Measurements from ENCODE around the gene OPTC. TPM values are rescaled to one million over a fixed set of nuclear protein-coding genes. Genes with fewer than 3 reads are reported as not detected.

Gene OPTC
- total and polyA plus RNA-seq, 2 of the 8 experiments (the other 6 are each of a cell fraction or from before 2014, with no cell fraction given) = 1.1 to 4.0 TPM

DNA sequence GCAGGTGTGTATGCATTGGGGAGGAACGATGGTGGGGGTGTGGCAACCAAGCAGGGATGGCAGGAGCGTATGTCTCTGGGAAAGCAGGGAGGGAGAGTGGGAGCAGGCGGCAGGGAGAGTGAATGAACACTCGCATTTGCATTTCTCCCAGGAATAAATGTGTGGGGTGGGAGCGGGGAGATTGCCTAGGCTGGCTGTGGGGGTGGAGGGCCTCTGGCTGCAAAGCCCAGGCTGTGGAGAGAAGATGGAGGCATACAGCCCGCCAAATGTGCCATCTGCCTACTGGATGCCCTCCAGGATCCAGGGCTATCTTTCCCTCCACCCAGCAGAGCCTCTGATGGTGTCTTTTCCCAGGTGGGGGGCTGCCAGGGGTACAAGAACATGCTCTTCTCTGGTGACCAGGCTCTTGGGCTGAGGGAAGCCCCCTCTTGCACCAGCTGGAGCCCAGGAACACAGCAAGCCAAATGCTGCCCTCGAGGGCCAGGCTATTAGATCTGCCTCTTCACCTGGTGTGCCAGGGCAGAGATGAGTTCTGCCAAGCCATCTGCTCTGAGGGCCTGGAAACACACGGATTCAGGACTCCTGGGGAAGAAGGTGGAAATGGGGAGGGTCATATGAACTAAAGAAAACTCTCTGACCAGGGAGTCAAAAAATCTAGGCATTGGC is 1.7 kb upstream of the OPTC start (continued):
- TF ChIP-seq, protein P1, sequence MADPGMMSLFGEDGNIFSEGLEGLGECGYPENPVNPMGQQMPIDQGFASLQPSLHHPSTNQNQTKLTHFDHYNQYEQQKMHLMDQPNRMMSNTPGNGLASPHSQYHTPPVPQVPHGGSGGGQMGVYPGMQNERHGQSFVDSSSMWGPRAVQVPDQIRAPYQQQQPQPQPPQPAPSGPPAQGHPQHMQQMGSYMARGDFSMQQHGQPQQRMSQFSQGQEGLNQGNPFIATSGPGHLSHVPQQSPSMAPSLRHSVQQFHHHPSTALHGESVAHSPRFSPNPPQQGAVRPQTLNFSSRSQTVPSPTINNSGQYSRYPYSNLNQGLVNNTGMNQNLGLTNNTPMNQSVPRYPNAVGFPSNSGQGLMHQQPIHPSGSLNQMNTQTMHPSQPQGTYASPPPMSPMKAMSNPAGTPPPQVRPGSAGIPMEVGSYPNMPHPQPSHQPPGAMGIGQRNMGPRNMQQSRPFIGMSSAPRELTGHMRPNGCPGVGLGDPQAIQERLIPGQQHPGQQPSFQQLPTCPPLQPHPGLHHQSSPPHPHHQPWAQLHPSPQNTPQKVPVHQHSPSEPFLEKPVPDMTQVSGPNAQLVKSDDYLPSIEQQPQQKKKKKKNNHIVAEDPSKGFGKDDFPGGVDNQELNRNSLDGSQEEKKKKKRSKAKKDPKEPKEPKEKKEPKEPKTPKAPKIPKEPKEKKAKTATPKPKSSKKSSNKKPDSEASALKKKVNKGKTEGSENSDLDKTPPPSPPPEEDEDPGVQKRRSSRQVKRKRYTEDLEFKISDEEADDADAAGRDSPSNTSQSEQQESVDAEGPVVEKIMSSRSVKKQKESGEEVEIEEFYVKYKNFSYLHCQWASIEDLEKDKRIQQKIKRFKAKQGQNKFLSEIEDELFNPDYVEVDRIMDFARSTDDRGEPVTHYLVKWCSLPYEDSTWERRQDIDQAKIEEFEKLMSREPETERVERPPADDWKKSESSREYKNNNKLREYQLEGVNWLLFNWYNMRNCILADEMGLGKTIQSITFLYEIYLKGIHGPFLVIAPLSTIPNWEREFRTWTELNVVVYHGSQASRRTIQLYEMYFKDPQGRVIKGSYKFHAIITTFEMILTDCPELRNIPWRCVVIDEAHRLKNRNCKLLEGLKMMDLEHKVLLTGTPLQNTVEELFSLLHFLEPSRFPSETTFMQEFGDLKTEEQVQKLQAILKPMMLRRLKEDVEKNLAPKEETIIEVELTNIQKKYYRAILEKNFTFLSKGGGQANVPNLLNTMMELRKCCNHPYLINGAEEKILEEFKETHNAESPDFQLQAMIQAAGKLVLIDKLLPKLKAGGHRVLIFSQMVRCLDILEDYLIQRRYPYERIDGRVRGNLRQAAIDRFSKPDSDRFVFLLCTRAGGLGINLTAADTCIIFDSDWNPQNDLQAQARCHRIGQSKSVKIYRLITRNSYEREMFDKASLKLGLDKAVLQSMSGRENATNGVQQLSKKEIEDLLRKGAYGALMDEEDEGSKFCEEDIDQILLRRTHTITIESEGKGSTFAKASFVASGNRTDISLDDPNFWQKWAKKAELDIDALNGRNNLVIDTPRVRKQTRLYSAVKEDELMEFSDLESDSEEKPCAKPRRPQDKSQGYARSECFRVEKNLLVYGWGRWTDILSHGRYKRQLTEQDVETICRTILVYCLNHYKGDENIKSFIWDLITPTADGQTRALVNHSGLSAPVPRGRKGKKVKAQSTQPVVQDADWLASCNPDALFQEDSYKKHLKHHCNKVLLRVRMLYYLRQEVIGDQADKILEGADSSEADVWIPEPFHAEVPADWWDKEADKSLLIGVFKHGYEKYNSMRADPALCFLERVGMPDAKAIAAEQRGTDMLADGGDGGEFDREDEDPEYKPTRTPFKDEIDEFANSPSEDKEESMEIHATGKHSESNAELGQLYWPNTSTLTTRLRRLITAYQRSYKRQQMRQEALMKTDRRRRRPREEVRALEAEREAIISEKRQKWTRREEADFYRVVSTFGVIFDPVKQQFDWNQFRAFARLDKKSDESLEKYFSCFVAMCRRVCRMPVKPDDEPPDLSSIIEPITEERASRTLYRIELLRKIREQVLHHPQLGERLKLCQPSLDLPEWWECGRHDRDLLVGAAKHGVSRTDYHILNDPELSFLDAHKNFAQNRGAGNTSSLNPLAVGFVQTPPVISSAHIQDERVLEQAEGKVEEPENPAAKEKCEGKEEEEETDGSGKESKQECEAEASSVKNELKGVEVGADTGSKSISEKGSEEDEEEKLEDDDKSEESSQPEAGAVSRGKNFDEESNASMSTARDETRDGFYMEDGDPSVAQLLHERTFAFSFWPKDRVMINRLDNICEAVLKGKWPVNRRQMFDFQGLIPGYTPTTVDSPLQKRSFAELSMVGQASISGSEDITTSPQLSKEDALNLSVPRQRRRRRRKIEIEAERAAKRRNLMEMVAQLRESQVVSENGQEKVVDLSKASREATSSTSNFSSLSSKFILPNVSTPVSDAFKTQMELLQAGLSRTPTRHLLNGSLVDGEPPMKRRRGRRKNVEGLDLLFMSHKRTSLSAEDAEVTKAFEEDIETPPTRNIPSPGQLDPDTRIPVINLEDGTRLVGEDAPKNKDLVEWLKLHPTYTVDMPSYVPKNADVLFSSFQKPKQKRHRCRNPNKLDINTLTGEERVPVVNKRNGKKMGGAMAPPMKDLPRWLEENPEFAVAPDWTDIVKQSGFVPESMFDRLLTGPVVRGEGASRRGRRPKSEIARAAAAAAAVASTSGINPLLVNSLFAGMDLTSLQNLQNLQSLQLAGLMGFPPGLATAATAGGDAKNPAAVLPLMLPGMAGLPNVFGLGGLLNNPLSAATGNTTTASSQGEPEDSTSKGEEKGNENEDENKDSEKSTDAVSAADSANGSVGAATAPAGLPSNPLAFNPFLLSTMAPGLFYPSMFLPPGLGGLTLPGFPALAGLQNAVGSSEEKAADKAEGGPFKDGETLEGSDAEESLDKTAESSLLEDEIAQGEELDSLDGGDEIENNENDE (IDR thresholded peaks at IDR 0.05; ENCODE audit: insufficient replicate concordance, low read length) = no peak
- TF ChIP-seq EGR1 (IDR thresholded peaks at IDR 0.05; ENCODE audit: borderline replicate concordance, low read depth, low read length) (no peak), YY1 (IDR thresholded peaks at IDR 0.05; ENCODE audit: low read depth, low read length) (no peak), SIX5 (IDR thresholded peaks at IDR 0.05; ENCODE audit: low read depth, low read length) (no peak), GTF2F1 (IDR thresholded peaks at IDR 0.05; ENCODE audit: borderline replicate concordance, low read depth, low read length) (no peak)
